HG02938 (cell line): ENCODE measurements around the gene SPTLC1.
"Not testable (repeated sequence)": the region's sequence is repeated elsewhere in the genome, so short reads cannot be mapped to it uniquely, and the experiment has no call there.

Experiments used
- ATAC-seq: cut with Tn5 transposase; IDR thresholded peaks from one replicate; pipeline ENCODE4 v1.9.1; 2021; ENCODE audit warnings: mild to moderate bottlenecking, moderate library complexity; ENCODE audit not compliant: unreplicated experiment

SPTLC1 gene

DNA sequence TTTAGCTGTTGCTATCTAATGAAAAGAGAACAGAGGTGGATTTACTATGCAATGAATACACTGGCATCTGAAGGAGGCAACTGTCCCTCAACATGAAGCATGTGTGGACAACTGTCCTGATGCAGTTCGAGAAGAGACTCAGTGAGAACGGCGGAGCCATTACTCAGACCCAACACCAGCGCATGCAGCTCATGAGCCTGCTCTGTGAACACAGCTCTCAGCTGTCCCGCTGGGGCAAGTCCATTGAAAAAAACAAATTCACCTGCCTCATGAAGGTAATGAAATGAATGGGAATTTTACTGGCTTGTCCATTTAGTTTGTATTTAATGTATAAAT is 78.8 kb downstream of the SPTLC1 start:
- no peak for ATAC-seq

DNA sequence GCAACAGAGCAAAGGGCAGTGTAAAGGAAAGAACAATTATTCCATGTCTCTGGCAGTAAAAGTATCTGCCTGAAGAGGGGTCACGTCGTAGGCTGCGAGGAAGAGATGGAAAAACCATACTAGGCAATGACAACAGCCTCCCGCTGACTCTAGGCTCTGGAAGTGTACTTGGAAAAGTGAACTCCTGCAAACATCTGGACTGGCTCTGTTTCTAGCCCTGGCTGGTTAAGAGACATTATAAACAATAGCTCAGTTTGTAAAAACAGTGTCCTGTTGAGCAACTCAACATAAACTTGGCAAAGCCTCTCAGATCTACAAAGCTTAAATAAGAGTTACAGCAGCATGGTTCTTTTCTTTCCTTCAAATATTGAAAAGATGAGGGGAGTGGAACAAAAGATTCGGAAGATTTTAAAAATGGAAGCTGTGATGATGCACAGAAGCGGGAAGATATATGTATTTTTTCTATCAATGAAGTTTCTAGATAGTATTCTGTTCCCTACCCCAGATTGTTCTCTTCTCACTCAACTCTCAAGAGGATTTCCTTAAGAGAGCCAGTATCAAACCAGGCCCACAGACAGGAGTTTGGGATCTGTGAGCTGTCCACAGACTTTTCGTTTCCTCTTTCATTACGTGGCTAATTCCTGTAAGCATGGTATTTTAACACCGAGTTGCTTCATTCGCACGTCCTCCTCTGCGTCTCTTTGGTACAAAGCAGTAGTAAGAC is 79.4 kb downstream of the SPTLC1 start:
- ATAC-seq = no peak

DNA sequence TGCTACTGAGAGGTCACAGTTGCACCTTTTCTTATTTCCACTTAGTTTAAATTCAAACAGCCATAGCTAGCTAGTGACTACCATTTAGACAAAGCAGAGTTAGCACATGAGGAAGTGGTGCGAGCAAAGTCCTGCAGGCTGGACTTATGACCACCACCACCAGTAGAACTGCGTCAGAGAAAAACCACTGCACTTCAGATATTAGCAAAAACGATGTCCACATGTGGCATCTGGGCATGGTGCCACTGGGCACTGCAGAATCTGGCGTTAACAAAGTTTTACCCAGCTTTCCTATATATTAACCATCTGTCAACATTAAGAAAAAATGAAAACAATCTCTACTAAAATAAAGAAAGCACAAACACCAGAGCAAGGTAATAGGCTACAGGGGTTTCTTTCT is 80.1 kb downstream of the SPTLC1 start:
- ATAC-seq = no peak

DNA sequence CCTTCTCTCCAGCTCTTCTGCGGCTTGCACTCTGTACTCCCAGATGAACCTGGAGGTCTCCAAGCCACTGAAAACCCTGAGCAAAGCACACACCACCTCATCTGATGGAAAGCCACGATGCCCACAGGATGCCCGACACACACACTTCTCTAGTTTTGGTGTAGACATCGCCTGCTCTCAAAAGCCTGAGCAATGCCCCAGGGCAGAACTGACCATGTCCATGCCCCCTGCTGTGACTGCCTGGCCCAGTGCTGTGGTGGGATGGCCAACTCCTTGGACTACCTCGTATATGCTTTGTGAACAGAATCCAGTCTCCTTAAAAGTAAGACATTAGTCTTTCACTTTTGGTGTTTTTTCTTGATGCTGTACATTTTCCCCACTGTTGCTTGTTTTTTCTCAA is 81.2 kb downstream of the SPTLC1 start:
- no peak for ATAC-seq

DNA sequence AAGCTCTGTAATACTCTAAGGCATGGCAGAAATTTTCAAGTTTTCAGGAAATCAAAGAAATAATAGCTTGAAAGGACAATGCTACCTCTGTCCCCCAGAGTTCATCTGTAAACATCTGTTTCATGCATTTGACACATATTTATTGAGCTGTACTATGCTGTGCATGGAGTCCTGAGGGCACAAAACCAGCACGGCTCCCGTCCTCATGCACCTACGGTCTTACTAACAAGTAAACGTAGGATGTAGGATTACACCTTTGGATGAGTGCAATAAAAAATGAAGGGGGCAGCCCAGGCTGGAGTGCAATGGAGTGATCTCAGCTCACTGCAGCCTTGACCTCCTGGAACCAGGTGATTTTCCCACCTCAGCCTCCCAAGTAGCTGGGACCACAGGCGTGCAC is 81.9 kb downstream of the SPTLC1 start:
- ATAC-seq = no peak

DNA sequence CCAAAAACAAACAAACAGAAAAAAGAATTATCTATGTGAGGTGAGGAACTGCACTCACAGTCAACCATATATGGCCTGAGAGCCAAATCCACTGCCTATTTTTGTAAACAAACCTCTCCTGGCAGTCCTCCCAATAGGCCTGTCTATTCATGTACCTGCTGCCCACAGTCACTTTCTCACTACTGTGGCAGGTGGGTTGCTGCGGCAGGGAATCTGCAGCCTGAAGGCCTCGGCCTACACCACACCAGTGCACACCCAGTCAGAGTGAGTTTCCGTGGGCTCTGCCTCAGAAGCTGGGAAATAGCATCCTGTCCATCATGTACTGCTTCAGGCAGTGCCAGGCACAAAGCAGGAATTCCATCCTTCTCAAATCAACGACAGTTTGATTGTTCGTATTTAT is 82.3 kb downstream of the SPTLC1 start:
- no peak for ATAC-seq

DNA sequence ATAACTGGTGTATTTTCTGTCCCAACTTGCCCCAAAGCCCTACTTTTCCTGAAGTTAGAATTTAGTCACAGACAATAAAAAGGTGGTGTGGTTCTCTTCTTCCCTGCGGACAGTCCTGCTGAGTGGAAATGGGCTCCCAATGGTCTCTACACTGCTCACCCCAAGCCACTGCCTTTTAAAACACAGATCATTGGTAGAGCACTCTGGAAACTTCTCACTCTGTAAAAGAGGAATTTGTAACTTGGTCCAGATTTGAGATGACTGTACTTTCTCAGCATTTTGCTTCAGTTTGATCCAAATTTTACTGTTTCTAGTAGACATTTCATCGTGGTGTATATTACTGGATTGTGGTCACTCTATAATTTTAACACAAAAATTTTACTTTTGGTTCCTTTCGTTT is 84.8 kb downstream of the SPTLC1 start:
- ATAC-seq = no peak

DNA sequence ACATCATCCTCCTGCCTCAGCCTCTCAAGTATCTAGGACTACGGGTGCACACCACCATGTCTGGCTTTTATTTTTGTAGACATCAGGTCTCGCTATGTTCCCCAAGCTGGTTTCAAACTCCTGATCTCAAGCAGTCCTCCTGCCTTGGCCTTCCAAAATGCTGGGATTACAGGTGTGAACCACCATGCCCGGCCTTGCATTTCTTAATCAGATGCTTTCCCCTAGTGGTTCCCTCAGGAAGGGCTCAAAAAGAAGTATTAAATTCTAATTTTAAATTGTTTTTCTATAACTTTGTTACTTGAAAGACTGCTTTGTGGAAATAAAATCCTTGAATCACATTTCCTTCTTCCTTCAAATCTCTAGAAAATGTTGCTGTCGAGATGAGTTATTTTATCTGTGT is 85.7 kb downstream of the SPTLC1 start:
- no peak for ATAC-seq

DNA sequence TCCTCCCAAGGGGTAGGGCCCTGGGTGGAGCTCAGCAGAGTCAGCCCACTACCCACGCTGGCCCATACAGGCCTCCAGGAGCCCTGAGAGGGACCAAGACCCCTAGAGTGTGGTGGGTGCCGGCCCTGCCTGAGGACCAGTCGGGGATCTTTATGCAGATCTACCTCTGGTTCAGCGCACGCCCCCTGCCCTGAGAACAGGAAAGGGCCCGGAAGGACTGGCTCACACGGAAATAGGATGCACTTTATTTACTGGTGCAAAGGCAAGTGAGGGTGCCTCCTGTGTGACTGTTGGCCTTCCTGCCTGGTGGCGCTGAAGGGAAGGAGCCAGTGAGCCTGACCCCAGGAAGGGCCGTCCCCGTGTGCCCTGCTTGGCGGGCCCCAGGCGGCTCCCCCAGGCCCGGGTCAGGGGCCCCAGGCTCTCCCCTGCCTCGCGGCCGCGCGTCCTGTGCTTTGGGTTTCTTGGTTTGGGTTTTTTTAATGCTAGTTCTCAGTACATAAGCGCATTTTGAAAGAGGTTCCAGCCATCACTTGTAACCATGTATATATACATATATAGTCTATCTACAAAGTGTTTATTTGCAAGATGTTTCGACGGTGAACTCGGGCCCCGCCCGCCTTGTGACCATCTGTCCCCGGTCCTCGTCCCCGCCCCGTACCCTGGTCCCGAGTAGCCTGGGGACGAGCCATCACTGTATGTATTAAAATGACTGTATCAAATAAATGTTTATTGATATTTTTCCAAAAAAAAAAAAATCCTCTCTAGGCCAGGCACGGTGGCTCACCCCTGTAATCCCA is 88.8 kb downstream of the SPTLC1 start:
- ATAC-seq = no peak

DNA sequence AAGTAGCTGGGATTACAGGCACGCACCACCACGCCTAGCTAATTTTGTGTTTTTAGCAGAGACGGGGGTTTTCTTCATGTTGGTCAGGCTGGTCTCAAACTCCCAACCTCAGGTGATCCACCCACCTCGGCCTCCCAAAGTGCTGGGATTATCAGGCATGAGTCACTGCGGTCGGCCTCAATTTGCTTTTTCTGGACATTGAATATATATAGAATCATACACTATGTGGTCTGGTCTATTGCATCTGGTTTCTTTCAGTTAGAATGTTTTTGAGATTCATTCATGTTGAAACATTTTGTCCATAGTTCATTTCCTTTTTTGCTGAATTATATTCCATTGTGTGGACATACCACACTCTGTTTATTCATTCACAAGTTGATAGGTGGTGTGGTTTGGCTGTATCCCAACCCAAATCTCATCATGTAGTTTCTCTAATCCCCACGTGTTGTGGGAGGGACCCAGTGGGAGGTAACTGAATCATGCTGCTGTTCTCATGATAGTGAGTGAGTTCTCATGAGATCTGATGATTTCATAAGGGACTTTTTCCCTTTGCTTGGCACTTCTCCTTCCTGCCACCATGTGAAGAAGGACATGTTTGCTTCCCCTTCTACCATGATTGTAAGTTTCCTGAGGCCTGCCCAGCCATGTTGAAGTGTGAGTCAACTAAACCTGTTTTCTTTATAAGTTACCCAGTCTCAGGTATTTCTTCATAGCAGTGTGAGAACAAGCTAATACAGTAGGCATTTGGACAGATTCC is 93.2 kb downstream of the SPTLC1 start:
- not testable (repeated sequence) for ATAC-seq

DNA sequence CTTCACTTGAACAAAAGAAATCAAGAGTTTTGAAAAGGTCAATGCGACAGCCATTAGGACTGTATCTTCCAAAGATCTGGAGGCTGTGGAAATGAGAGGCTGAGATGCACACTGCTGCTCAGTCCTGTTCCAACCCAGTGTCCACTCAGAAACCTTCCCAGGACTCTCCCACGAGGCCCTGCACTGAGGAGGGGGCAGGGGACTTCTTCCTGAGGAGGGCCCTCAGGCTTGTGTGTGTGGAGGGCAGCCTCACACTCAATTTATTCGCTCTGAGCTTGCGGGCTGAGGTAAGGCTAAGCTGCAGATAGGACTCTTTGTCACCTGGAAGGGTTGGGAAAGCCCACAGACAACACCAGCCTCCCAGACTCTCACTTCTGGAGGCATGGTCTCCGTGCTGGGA is 95.6 kb downstream of the SPTLC1 start:
- no peak for ATAC-seq

DNA sequence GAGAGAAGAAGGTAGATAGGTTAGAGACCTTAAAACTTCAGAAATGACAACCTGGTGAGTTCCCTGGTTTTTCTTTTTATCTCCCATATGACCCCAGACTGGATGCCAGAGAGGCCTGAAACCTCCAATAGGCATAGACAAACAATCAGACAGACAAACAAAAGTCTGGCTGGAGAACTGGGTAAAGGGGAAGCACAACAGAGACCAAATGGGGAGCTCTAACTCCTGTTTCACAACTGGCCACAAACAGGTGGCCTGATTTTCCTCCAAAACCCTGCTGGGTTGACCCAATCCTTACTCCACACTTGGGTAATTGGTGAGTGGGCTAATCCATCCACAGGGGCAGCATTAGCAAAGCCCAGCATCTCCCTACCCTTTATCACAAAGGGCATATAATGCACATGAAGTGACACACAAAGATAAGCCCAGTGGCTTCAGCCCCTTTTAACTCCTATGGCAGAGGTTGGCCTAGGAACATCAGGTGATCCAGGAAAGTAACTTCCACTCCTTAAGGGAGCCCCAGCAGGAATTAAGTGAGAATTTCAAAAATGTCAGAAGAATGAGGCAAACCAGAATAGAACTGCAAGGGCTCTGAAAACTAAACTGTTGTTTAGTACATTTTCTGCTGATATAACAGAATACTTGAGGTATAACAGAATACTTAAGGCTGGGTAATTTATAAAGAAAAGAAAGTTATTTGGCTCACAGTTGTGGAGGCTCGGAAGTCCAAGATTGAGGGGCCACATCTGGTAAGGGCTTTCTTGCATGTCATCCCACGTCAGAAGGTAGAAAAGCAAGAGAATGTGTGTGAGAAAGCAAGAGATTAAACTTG is 104.3 kb downstream of the SPTLC1 start:
- no peak for ATAC-seq

DNA sequence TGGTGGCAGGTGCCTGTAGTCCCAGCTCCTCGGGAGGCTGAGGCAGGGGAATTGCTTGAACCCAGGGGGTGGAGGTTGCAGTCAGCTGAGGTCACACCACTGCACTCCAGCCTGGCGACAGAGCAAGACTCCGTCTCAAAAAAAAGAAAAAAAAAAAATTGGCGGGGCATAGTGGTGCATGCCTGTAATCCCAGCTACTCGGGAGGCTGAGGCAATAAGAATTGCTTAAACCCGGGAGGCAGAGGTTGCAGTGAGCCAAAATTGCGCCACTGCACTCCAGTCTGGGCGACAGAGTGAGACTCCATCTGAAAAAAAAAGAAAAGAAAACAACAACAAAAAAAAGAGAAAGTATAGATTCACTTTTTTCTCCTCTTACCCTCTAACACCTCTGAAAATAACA is 105.0 kb downstream of the SPTLC1 start:
- not testable (repeated sequence) for ATAC-seq

DNA sequence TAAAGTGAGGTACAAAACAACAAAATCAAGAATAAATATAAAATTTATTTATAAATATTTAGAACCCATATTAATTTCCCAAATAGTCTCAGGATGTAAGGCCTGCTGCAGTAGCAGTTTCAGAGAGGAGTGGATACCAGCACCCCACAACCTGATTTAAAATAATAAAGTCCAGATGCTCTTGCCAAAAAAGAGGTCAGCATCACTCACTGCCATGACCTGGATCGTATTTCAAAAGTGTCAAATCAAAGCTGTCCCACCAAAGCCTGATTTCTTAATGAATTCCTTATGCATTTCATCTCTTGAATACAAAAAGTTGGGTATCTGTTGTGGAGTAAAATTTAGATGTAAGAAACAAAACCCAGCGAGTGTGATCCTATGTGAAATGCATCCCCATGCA is 107.2 kb downstream of the SPTLC1 start:
- no peak for ATAC-seq

DNA sequence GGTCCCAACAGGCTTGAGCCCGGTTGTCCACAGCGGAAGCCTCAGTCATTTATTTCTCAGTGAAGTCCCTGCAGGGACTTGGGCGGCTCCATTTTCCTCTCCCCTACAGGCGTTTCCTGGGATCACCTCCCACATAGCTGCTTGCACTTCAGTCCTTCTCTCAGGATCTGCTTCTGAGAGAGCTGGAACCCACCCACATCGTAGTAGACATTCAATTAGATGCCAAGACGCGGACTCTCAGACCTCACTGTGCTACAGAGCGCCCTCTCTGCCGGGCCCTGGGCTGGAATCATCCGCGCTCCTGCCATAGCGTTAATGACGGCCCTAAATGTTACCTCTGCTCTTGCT is 111.2 kb downstream of the SPTLC1 start:
- ATAC-seq = no peak

DNA sequence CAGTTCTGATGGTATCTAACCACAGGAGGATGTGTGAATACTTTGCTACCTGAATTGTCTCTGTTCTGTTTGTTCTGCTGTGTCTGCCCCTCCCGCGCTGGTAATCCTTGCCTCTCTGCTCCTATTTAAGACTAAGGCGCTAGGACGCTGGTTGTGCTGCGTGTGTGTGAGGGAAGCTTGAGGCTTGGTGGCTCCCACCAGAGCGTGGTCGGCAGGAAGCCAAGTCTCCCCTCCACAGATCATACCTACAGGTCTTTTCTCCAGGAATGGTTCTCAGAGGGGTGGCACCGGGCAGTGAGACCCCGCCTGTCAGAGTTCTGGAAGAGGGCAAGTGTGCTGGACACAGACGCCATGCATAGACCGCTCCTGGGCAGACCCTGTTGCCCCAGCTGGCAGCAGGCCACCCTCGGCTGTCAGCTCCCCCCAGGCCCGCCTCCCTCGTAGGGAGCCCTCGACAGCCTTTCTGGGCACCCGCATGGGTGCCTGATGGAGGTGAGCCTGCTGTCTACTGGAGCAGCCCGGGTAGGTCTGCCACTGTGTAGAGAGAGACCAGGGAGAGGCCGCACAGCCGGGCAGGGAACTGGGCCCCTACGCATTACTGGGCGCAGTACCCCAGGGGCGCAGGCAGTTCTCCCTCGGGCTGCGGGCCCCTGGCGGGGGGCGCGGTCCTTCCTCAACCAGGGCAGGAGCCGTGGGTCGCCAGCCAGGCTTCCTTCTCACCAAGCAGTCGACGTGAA is 111.7 kb downstream of the SPTLC1 start:
- ATAC-seq = no peak

DNA sequence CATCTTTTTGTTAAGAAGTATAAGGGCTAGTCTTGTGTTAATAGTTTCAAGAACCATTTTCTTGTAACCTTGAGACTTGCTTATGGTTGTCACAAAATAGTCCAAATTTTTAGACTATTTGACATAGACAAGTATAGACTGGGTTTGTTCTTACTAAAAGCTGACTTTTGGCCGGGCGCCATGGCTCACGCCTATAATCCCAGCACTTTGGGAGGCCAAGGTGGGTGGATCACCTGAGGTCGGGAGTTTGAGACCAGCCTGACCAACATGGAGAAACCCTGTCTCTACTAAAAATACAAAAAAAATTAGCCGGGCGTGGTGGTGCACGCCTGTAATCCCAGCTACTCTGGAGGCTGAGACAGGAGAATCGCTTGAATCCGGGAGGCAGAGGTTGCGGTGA is 113.3 kb downstream of the SPTLC1 start:
- not testable (repeated sequence) for ATAC-seq

DNA sequence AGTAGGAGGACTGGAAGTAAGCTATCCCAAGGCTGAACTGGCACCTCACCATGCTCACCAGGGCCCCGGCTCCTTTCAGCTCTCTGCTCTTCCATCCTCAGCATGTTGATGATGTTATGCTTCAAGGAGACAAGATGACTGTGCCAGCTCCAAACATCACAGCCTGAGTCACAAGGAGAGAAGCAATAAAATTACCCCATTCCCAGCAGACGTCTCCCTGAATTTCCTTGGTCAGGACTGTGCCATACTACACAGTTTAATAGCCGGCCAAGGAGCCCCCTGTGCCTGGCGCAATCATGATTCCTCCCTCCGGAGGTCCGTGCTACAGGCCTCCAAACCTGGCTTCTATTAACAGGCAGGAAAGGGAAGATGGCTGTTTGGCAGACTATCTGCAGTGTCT is 114.0 kb downstream of the SPTLC1 start:
- ATAC-seq = no peak

DNA sequence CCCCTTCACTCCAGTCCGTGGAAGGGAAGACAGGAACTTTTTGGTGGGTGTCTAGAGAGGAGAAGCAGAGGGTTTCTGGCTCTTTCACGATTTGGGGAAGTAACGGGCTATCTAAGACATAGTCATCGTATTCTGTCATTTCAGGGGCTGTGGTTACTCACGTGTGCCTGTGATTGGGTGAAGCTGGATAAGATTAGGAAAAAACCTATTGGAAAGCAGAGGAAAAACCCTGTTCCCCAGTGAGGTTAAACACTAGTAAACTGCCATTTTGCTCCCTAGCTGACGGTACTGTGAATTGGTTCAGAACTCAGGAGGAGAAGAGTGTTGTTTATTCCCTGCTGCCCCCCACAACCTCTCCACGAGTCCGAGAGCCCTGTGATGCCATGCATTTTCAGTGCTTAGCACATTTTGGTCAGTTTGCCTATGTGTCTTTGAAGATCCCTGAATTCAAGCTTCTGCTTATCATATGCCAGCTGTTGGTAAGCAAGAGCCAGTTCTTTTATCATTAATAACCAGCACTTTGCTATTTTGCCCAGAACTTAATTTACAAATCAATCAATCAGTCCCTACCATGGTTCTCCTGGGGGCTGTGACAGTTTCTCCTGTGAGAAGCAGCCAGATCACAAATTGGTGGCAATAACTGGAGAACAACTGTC is 120.1 kb downstream of the SPTLC1 start:
- ATAC-seq = no peak

DNA sequence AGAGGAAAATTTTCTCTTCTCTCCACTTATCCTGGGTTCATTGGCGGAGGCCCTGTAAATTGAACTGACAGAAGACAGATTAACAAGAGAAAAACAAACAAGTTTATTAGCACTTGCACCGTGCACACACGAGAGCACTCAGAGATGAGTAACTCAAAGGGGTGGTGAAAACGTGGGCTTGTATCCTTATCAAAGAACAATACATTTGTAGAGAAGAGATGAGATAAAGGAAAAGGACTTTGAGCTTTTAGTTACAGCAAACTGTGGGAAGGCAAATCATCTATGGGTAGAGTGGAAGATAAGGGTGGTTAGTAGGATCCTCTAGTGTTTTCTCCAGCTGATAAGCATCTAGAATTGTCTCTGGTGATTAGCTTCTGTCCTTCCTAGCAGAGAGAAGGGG is 120.8 kb downstream of the SPTLC1 start:
- no peak for ATAC-seq
